Heart right ventricle (tissue), 16 donors: ENCODE results near the gene OVCH1. TPM values are rescaled to one million over a fixed set of nuclear protein-coding genes. Genes with fewer than 3 reads are reported as not detected.

Experiments used
- ATAC-seq, 8 donors: fragments of 200-7000 bp; cut with Tn5 transposase; one replicate each; pipeline ENCODE4 v1.9.1; 2020; ENCODE audit warnings: mild to moderate bottlenecking in 8 of 8, moderate library complexity in 8 of 8, moderate number of reproducible peaks in 1 of 8
- DNase-seq, 2 donors: peaks; one replicate each; pipeline ENCODE4 v3.0.0-alpha.2; 2020
- H3K27ac ChIP-seq, 10 donors: fragments of 200-600 bp; sonication (generic) in 2 of 10; one replicate each; pipeline versions ENCODE4 v1.5.0 to v1.8.0; 2020 to 2022; ENCODE audit warnings: mild to moderate bottlenecking in 3 of 10
- H3K27me3 ChIP-seq, 7 donors: fragments of 200-600 bp; one replicate each; pipeline ENCODE4 v1.8.0; 2021 to 2022; ENCODE audit warnings: mild to moderate bottlenecking in 2 of 7
- H3K36me3 ChIP-seq, 9 donors: fragments of 200-600 bp; sonication (generic) in 1 of 9; one replicate each; pipeline versions ENCODE4 v1.5.0 to v1.8.0; 2020 to 2022; ENCODE audit warnings: mild to moderate bottlenecking in 2 of 9
- H3K4me1 ChIP-seq, 9 donors: fragments of 200-600 bp; sonication (generic) in 1 of 9; one replicate each; pipeline versions ENCODE4 v1.5.0 to v1.8.0; 2020 to 2022; ENCODE audit warnings: mild to moderate bottlenecking in 4 of 9
- H3K4me3 ChIP-seq, 10 donors: fragments of 200-600 bp; sonication (generic) in 2 of 10; one replicate each; pipeline versions ENCODE4 v1.5.0 to v1.8.0; 2020 to 2022; ENCODE audit warnings: mild to moderate bottlenecking in 7 of 10, moderate library complexity in 2 of 10
- H3K9me3 ChIP-seq, 11 donors: fragments of 200-600 bp in 10 of 11; sonication (generic) in 2 of 11; one replicate each; pipeline versions ENCODE4 v1.5.0 to v1.8.0; 2013 to 2022; ENCODE audit warnings: mild to moderate bottlenecking in 2 of 11, control low read depth in 1 of 11, moderate library complexity in 1 of 11
- CTCF ChIP-seq, 9 donors: fragments of 200-600 bp; sonication (generic) in 2 of 9; IDR thresholded peaks; one replicate each; pipeline versions ENCODE4 v1.5.0 to v1.8.0; 2021 to 2022; ENCODE audit warnings: antibody characterized with exemption in 9 of 9, mild to moderate bottlenecking in 5 of 9, moderate library complexity in 1 of 9
- WGBS, 2 donors: extraction: QIAGEN DNeasy Blood & Tissue Kit; methylation state at CpG; one replicate each; pipeline ENCODE4 v1.1.7; 2013; ENCODE audit warnings: inconsistent platforms in 1 of 2; 5-methylcytosine and 5-hydroxymethylcytosine counted together
- intact Hi-C, 10 donors: fragments of 100-400 bp; cut with DNase I; formaldehyde crosslinking; loops; one replicate each; pipeline versions ENCODE4 v1.11.1 to v1.14.2; 2022
- polyA plus RNA-seq, 2 donors: library from polyadenylated mRNA; stranded (reverse); fragments of 200-250 nt; gene quantifications; one replicate each; pipeline ENCODE4 v1.2.3, GENCODE V29; 2013
- total RNA-seq, 10 donors: library from RNA; stranded (reverse); fragmentation: NEBNext Ultra II Directional in 3 of 10; extraction: Animal tissue kit (Norgen Biotek cat#: 25700) in 3 of 10; gene quantifications; one replicate each; pipeline versions ENCODE4 v1.2.1 to v1.2.4, GENCODE V29; 2021 to 2023
- donor health status: Arrhythmogenic right ventricular cardiomyopathy.
- donor health status: ischemic (EF 13 %, LVEDD 7.1; RV severe dilation, severe dysfunction).
- donor health status: healthy with polysubstance abuse.
- donor health status: DM: no; HTN: yes; CAD: no.
- donor health status: DM: no; HTN: no; CAD: no.
- donor health status: ischemic (EF 25% LVEDD 6.9; RV normal size, moderate dysfunction).
- donor health status: ischemic (EF 25% LVEDD 5.7; RV mildly dilated, moderate dysfunction).
- donor health status: healthy.
- donor health status: DM: yes; HTN: yes; CAD: no.
- donor health status: Ischemic cardiomyopathy.
- donor health status: ischemic (EF 35%, LVEDD 5.7; RV mildly dilated, moderate dysfunction).
- donor health status: nonischemic (EF 11% LVEDD 7.7; RV severe dilation, severe dysfunction).
- donor health status: DM: yes; HTN: yes; CAD: no.
- donor health status: PGD.
- donor health status: ischemic (EF 29% LVEDD 5.4; RV normal size, mild dysfunction).
- donor health status: nonischemic (EF 23%, LVEDD 6.1; RV moderate dilation, normal function).

OVCH1 gene
- total and polyA plus RNA-seq, 12 donors: 0.07 to 0.44 (median 0.21) TPM; not detected in 6

GRCh38 chr12:29425722-29426121, 71.8 kb downstream of the OVCH1 start:
- 52 to 54% methylated on average over 2 of the region's 2 CpGs for WGBS, 2 donors
- DNase-seq (no peak), ATAC-seq (no peak)
- H3K27me3 ChIP-seq: no peaks in the 10 kb centered on the region
- no peak overlapping the region for H3K4me3 ChIP-seq
- H3K36me3 ChIP-seq: no peaks in the 10 kb centered on the region
- H3K4me1 ChIP-seq: peaks cover 0 to 20% (median 0%) of the 10 kb centered on the region in 9 donors
- intact Hi-C loops: no loop called here
- no peak overlapping the region for H3K27ac ChIP-seq
- TF ChIP-seq CTCF (IDR thresholded peaks at IDR 0.05): no peak
- H3K9me3 ChIP-seq: peaks cover 0 to 7% (median 0%) of the 10 kb centered on the region in 11 donors

- Histone ChIP-seq H3K9me3 (no peaks in the 10 kb centered on the region), H3K4me1 (no peaks in the 10 kb centered on the region), H3K4me3 (no peak overlapping the region), H3K36me3 (no peaks in the 10 kb centered on the region), H3K27me3 (no peaks in the 10 kb centered on the region), H3K27ac (no peak overlapping the region)
- ATAC-seq (no peak), DNase-seq (no peak)
- intact Hi-C loops: no loop called here
- TF ChIP-seq CTCF (IDR thresholded peaks at IDR 0.05): no peak
Observed at GRCh38 chr12:29416748-29417147, 80.7 kb downstream of the OVCH1 start.

GRCh38 chr12:29415111-29415510, 82.4 kb downstream of the OVCH1 start:
- intact Hi-C loops: no loop called here
- Histone ChIP-seq H3K36me3 (no peaks in the 10 kb centered on the region), H3K4me3 (no peak overlapping the region), H3K9me3 (peaks cover 0 to 3% (median 0%) of the 10 kb centered on the region in 11 donors), H3K4me1 (no peaks in the 10 kb centered on the region), H3K27me3 (no peaks in the 10 kb centered on the region), H3K27ac (no peak overlapping the region)
- no peak for DNase-seq
- no peak for TF ChIP-seq CTCF (IDR thresholded peaks at IDR 0.05)
- 38 to 48% methylated on average over 4 of the region's 4 CpGs for WGBS, 2 donors
- no peak for ATAC-seq

GRCh38 chr12:29414368-29414767, 83.1 kb downstream of the OVCH1 start:
- DNase-seq (no peak), ATAC-seq (no peak)
- Histone ChIP-seq H3K9me3 (peaks cover 0 to 8% (median 0%) of the 10 kb centered on the region in 11 donors), H3K27me3 (no peaks in the 10 kb centered on the region), H3K36me3 (no peaks in the 10 kb centered on the region), H3K4me3 (no peak overlapping the region), H3K27ac (no peak overlapping the region), H3K4me1 (no peaks in the 10 kb centered on the region)
- TF ChIP-seq CTCF (IDR thresholded peaks at IDR 0.05): no peak
- intact Hi-C loops: no loop called here

GRCh38 chr12:29405561-29405960, 91.9 kb downstream of the OVCH1 start:
- intact Hi-C loops: no loop called here
- WGBS, 2 donors: 50 to 58% methylated on average over 4 of the region's 4 CpGs
- H3K4me1 ChIP-seq: no peaks in the 10 kb centered on the region
- ATAC-seq (no peak), DNase-seq (no peak)
- no peak overlapping the region for H3K4me3 ChIP-seq
- H3K36me3 ChIP-seq: no peaks in the 10 kb centered on the region
- H3K9me3 ChIP-seq: peaks cover 0 to 8% (median 0%) of the 10 kb centered on the region in 11 donors
- H3K27me3 ChIP-seq: no peaks in the 10 kb centered on the region
- TF ChIP-seq CTCF (IDR thresholded peaks at IDR 0.05): no peak
- no peak overlapping the region for H3K27ac ChIP-seq
